Measurements from ENCODE around the gene SH2D5.

Gene SH2D5

DNA sequence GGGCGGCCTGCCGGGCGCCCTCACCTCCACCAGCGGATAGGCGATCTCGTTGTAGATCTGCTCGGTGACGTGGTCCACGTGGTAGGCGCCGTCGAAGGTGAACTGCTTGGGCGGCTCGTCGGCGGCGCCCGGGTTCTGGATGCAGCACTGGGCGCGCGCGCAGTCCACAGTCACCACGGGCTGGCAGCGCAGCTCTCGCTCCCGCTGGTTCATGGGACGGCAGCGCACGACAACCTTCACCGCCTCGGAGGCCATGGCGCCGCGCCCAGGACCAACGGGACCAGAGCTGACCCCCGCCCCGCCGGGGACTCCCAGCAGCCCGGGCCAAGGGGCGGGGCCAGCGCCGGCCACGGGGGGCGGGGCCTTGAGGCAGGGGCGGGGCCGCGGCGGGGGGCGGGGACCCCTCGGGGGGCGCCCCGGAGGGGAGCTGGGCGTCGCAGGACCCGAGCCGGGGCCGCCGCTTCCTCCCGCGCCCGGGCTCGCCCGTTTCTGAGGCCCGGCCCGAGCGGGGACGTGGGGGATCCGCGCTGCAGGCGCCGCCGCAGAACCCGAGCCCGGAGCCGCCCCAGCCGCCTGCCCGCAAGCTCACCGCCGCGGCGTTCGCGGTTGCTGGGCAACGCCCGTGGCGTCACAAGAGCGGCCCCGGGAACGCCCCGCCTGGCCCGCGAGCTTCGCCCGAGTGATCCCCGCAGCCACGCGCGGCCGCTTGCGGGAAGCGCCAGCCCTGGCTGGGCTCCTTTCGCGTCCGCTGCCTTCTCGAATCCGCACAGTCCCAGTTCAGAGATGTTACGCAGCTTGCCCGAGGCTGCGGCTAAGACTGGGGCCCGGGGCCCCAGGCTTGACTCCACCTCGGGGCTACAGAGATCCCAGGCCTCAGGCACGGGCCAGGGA is 14.8 kb downstream of the SH2D5 start, which contains the start of gene KIF17:
Gene KIF17, minus strand, starts transcription at position 556 of the 891 bp plus-strand sequence. Its CDS starts 301 bp downstream, at position 255.
- no peaks in the 10 kb centered on the region for H3K9me3 ChIP-seq (replicated peaks; ENCODE audit: insufficient read depth, low read length)
- no peaks in the 10 kb centered on the region for H3K9me2 ChIP-seq (replicated peaks; ENCODE audit: insufficient read depth, low read length)
- H3K36me3 ChIP-seq (replicated peaks; ENCODE audit: insufficient read depth, low read length), result no peaks in the 10 kb centered on the region
- no peaks in the 10 kb centered on the region for H3F3A ChIP-seq (ENCODE audit: insufficient read depth, low read length)
- H3K4me1 ChIP-seq (ENCODE audit: low read length), result no peaks in the 10 kb centered on the region
- peaks cover 74% of the 10 kb centered on the region for H3K27me3 ChIP-seq (replicated peaks; ENCODE audit: insufficient read depth, low read length)
- no peaks in the 10 kb centered on the region for H3K79me2 ChIP-seq (ENCODE audit: low read length)
- H4K20me1 ChIP-seq (ENCODE audit: insufficient read depth, low read length), result no peaks in the 10 kb centered on the region
- no peak for TF ChIP-seq EZH2phosphoT487 (IDR thresholded peaks at IDR 0.05; ENCODE audit: low read length)
- no peak for TF ChIP-seq EZH2 (optimal IDR thresholded peaks at IDR 0.05; ENCODE audit: low read depth, low read length)
- TF ChIP-seq CTCF (IDR thresholded peaks at IDR 0.05; ENCODE audit: low read length), result no peak
- peak within 1 kb of the TSS; percentile 66; the same call in 1 of the 2 replicates for H3K4me2 ChIP-seq (ENCODE audit: low read depth, low read length)
- H3K4me3 ChIP-seq (ENCODE audit: low read length), result peak within 1 kb of the TSS; percentile 22; the same call in 1 of the 2 replicates
- DNase-seq, result peak; percentile 64
- no peak within 1 kb of the TSS for H3K27ac ChIP-seq (ENCODE audit: low read length)
- H2AFZ ChIP-seq (ENCODE audit: low read length), result no peak within 1 kb of the TSS
- H3K9ac ChIP-seq (ENCODE audit: low read length), result no peak within 1 kb of the TSS

DNA sequence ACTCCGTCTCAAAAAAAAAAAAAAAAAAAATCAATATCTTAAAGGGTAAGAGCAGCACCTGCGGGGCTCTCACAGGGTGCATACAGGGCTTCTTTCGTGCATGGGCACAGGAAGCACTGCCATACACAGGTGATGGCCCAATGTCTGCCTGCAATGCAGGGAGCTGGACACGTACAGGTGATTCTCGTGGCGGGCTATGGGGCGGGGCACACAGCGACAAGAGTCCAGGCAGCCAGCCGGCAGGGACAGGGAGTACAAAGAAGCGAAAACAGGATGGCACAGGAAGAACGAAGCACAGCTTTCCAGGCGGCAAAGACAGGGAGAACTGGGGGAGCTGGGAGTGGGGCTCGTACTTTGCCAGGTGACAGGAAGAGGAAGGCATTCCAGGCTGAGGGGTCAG is 16.3 kb downstream of the SH2D5 start:
- no peak overlapping the region for H3K27ac ChIP-seq (ENCODE audit: low read length)
- H3K4me1 ChIP-seq (ENCODE audit: low read length), result no peaks in the 10 kb centered on the region
- no peak for DNase-seq
- no peaks in the 10 kb centered on the region for H3K9me2 ChIP-seq (replicated peaks; ENCODE audit: insufficient read depth, low read length)
- H3K4me3 ChIP-seq (ENCODE audit: low read length), result no peak overlapping the region
- H3K4me2 ChIP-seq (ENCODE audit: low read depth, low read length), result no peak overlapping the region
- H3K79me2 ChIP-seq (ENCODE audit: low read length), result no peaks in the 10 kb centered on the region
- TF ChIP-seq CTCF (IDR thresholded peaks at IDR 0.05; ENCODE audit: low read length) (no peak), EZH2phosphoT487 (IDR thresholded peaks at IDR 0.05; ENCODE audit: low read length) (no peak), EZH2 (optimal IDR thresholded peaks at IDR 0.05; ENCODE audit: low read depth, low read length) (no peak)
- H3K9me3 ChIP-seq (replicated peaks; ENCODE audit: insufficient read depth, low read length), result no peaks in the 10 kb centered on the region
- no peaks in the 10 kb centered on the region for H4K20me1 ChIP-seq (ENCODE audit: insufficient read depth, low read length)
- H3K27me3 ChIP-seq (replicated peaks; ENCODE audit: insufficient read depth, low read length), result peaks cover 70% of the 10 kb centered on the region
- no peaks in the 10 kb centered on the region for H3F3A ChIP-seq (ENCODE audit: insufficient read depth, low read length)
- no peak overlapping the region for H2AFZ ChIP-seq (ENCODE audit: low read length)
- no peaks in the 10 kb centered on the region for H3K36me3 ChIP-seq (replicated peaks; ENCODE audit: insufficient read depth, low read length)
- no peak overlapping the region for H3K9ac ChIP-seq (ENCODE audit: low read length)

- Histone ChIP-seq H3K4me3 (ENCODE audit: low read length) (no peak overlapping the region), H3K4me2 (ENCODE audit: low read depth, low read length) (no peak overlapping the region), H3K79me2 (ENCODE audit: low read length) (no peaks in the 10 kb centered on the region), H3K4me1 (ENCODE audit: low read length) (no peaks in the 10 kb centered on the region), H3K27ac (ENCODE audit: low read length) (no peak overlapping the region), H2AFZ (ENCODE audit: low read length) (no peak overlapping the region), H3K9me2 (replicated peaks; ENCODE audit: insufficient read depth, low read length) (no peaks in the 10 kb centered on the region), H3K36me3 (replicated peaks; ENCODE audit: insufficient read depth, low read length) (no peaks in the 10 kb centered on the region), H3F3A (ENCODE audit: insufficient read depth, low read length) (no peaks in the 10 kb centered on the region), H3K9ac (ENCODE audit: low read length) (no peak overlapping the region), H4K20me1 (ENCODE audit: insufficient read depth, low read length) (no peaks in the 10 kb centered on the region), H3K9me3 (replicated peaks; ENCODE audit: insufficient read depth, low read length) (no peaks in the 10 kb centered on the region), H3K27me3 (replicated peaks; ENCODE audit: insufficient read depth, low read length) (peaks cover 70% of the 10 kb centered on the region)
- no peak for DNase-seq
- TF ChIP-seq EZH2phosphoT487 (IDR thresholded peaks at IDR 0.05; ENCODE audit: low read length), result no peak
- no peak for TF ChIP-seq EZH2 (optimal IDR thresholded peaks at IDR 0.05; ENCODE audit: low read depth, low read length)
- no peak for TF ChIP-seq CTCF (IDR thresholded peaks at IDR 0.05; ENCODE audit: low read length)
Observed at GRCh38 chr1:20715406-20715805, 17.1 kb downstream of the SH2D5 start.

Measured in MM.1S (cell line).